OCI-LY1 (cell line): Measurements from ENCODE around the gene NEB.

Experiments
- H2AFZ ChIP-seq: fragments of 200-600 bp; sonication (generic), shearing (Covaris generic); 2 replicates; pipeline ENCODE4 v1.6.0; 2014; ENCODE audit warnings: antibody characterized with exemption, mild to moderate bottlenecking, low read length
- H3F3A ChIP-seq: fragments of 200-600 bp; sonication (generic), shearing (Covaris generic); 2 replicates; pipeline ENCODE4 v1.6.0; 2014; ENCODE audit warnings: mild to moderate bottlenecking, antibody characterized with exemption, low read length, moderate library complexity; ENCODE audit not compliant: insufficient read depth
- H3K27ac ChIP-seq: fragments of 200-600 bp; sonication (generic); 2 replicates; pipeline ENCODE4 v1.5.1; 2014; ENCODE audit warnings: low read length, mixed run types, mild to moderate bottlenecking, low read depth; ENCODE audit not compliant: poor library complexity, severe bottlenecking
- H3K27me3 ChIP-seq: fragments of 200-600 bp; sonication (generic); 2 replicates; pipeline ENCODE4 v1.6.0; 2014; ENCODE audit warnings: antibody characterized with exemption, mild to moderate bottlenecking, low read length, moderate library complexity; ENCODE audit not compliant: insufficient read depth
- H3K36me3 ChIP-seq: fragments of 200-600 bp; sonication (generic); 2 replicates; pipeline ENCODE4 v1.6.1; 2014; ENCODE audit warnings: mild to moderate bottlenecking, antibody characterized with exemption, low read length, moderate library complexity, mixed read lengths; ENCODE audit not compliant: insufficient read depth
- H3K4me1 ChIP-seq: fragments of 200-600 bp; sonication (generic); 2 replicates; pipeline ENCODE4 v1.5.1; 2014; ENCODE audit warnings: mild to moderate bottlenecking, low read length, moderate library complexity; ENCODE audit not compliant: insufficient read depth, severe bottlenecking
- H3K4me2 ChIP-seq: fragments of 200-600 bp; sonication (generic), shearing (Covaris generic); 2 replicates; pipeline ENCODE4 v1.6.1; 2014; ENCODE audit warnings: low read length
- H3K4me3 ChIP-seq: fragments of 200-600 bp; sonication (generic); 2 replicates; pipeline ENCODE4 v1.5.1; 2014; ENCODE audit warnings: low read length, low read depth, mild to moderate bottlenecking, mixed read lengths; ENCODE audit not compliant: poor library complexity, severe bottlenecking
- H3K79me2 ChIP-seq: fragments of 200-600 bp; shearing (Covaris generic); 2 replicates; pipeline ENCODE4 v1.6.1; 2016; ENCODE audit warnings: mixed run types, low read length, mixed read lengths; ENCODE audit not compliant: insufficient read depth
- H3K9ac ChIP-seq: fragments of 200-600 bp; sonication (generic), shearing (Covaris generic); 2 replicates; pipeline ENCODE4 v1.6.1; 2014; ENCODE audit warnings: mild to moderate bottlenecking, low read length, mixed read lengths
- H3K9me2 ChIP-seq: fragments of 200-600 bp; sonication (generic), shearing (Covaris generic); 2 replicates; pipeline ENCODE4 v1.6.1; 2014; ENCODE audit warnings: low read depth, mild to moderate bottlenecking, low read length, mixed read lengths
- H3K9me3 ChIP-seq: fragments of 200-600 bp; shearing (Covaris generic); 2 replicates; pipeline ENCODE4 v1.6.1; 2014; ENCODE audit warnings: low read length, mixed read lengths
- H4K20me1 ChIP-seq: fragments of 200-600 bp; sonication (generic), shearing (Covaris generic); 2 replicates; pipeline ENCODE4 v1.6.0; 2016; ENCODE audit warnings: mild to moderate bottlenecking, low read length; ENCODE audit not compliant: insufficient read depth
- CTCF ChIP-seq: fragments of 200-600 bp; sonication (generic), shearing (Covaris generic); IDR thresholded peaks from 2 replicates; pipeline ENCODE4 v1.5.1; 2017; ENCODE audit warnings: mild to moderate bottlenecking, antibody characterized with exemption, low read length, moderate library complexity, mixed read lengths
- EZH2 ChIP-seq: fragments of 200-600 bp; sonication (generic), shearing (Covaris generic); IDR thresholded peaks from 2 replicates; pipeline ENCODE4 v1.8.0; 2017; ENCODE audit warnings: borderline replicate concordance, mixed run types, mild to moderate bottlenecking, antibody characterized with exemption, low read length, moderate library complexity, mixed read lengths

Gene NEB

DNA sequence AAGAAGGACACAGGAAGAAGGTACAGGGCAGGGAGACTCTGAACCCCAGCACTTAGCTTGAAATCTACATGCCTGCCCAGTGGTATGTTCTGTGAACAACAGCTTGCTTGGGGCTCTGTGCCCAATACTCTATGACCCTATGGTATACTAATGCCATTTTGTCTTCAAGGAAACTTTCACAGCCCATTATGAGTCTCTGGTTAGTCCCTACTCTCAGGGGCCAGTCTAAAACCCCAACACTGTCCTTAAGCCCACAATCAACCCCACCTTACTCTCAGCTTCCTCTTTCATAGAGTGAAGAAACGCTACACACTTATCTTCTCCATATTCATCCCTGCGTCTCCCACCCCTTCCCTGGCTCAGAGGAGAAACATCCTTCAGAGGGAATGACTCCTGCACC, 16.0 kb downstream of the NEB start:
- no peaks in the 10 kb centered on the region for H3K27me3 ChIP-seq
- no peak overlapping the region for H3K4me3 ChIP-seq
- H3K9me3 ChIP-seq, result no peaks in the 10 kb centered on the region
- TF ChIP-seq EZH2 (no peak), CTCF (no peak)
- no peak overlapping the region for H2AFZ ChIP-seq
- no peak overlapping the region for H3K9ac ChIP-seq
- no peak overlapping the region for H3K27ac ChIP-seq
- H3K4me2 ChIP-seq, result no peak overlapping the region
- H3K79me2 ChIP-seq, result no peaks in the 10 kb centered on the region
- no peaks in the 10 kb centered on the region for H4K20me1 ChIP-seq
- H3K9me2 ChIP-seq, result no peaks in the 10 kb centered on the region
- no peaks in the 10 kb centered on the region for H3K36me3 ChIP-seq
- H3F3A ChIP-seq, result no peaks in the 10 kb centered on the region
- H3K4me1 ChIP-seq, result no peaks in the 10 kb centered on the region

- Histone ChIP-seq H3K9me2 (no peaks in the 10 kb centered on the region), H3K27ac (no peak overlapping the region), H3K27me3 (no peaks in the 10 kb centered on the region), H3K9ac (no peak overlapping the region), H3K4me2 (no peak overlapping the region), H3K79me2 (no peaks in the 10 kb centered on the region), H3F3A (no peaks in the 10 kb centered on the region), H3K4me1 (no peaks in the 10 kb centered on the region), H4K20me1 (no peaks in the 10 kb centered on the region), H3K36me3 (no peaks in the 10 kb centered on the region), H3K9me3 (no peaks in the 10 kb centered on the region), H2AFZ (no peak overlapping the region), H3K4me3 (no peak overlapping the region)
- TF ChIP-seq EZH2, result no peak
- TF ChIP-seq CTCF, result no peak
Measured at GRCh38 chr2:151716721-151717120, 17.6 kb downstream of the NEB start.

DNA sequence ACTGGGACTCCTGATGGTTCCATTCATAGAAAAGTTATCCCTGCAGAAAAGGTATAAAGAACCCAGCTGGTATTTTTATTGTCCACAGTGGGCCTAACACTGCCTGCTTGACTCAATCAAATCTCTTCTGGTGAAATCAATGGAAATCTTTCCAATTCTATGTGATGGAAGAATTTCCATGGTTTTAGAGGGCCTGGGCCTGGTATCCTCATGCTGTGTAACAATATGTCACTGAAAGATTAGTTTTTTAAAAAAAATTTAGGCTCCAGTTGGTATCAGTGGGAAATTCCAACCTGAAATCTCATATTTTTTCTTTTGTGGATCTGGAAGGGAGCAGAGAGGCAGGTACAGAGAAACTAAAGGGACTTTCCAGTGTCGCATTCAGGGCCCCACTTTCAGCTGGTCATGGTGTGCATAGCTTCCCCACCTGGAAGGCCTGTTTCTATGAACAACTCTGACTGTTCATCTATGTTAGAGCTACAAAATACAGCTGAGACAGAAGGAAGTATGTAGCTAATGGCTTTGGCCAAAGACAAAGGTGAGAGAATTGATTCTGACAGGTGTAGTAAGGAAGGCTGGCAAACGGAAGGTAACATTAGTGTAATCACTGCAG, 20.9 kb downstream of the NEB start:
- H3K4me3 ChIP-seq, result no peak overlapping the region
- H3K4me1 ChIP-seq, result no peaks in the 10 kb centered on the region
- no peak overlapping the region for H2AFZ ChIP-seq
- H3K36me3 ChIP-seq, result no peaks in the 10 kb centered on the region
- TF ChIP-seq EZH2, result no peak
- TF ChIP-seq CTCF, result no peak
- H3K27ac ChIP-seq, result no peak overlapping the region
- no peaks in the 10 kb centered on the region for H4K20me1 ChIP-seq
- no peaks in the 10 kb centered on the region for H3K27me3 ChIP-seq
- no peak overlapping the region for H3K4me2 ChIP-seq
- no peaks in the 10 kb centered on the region for H3K9me3 ChIP-seq
- H3K79me2 ChIP-seq, result no peaks in the 10 kb centered on the region
- H3F3A ChIP-seq, result no peaks in the 10 kb centered on the region
- no peak overlapping the region for H3K9ac ChIP-seq
- H3K9me2 ChIP-seq, result no peaks in the 10 kb centered on the region
